ENCODE data around the gene KDELR1.

Gene KDELR1

DNA sequence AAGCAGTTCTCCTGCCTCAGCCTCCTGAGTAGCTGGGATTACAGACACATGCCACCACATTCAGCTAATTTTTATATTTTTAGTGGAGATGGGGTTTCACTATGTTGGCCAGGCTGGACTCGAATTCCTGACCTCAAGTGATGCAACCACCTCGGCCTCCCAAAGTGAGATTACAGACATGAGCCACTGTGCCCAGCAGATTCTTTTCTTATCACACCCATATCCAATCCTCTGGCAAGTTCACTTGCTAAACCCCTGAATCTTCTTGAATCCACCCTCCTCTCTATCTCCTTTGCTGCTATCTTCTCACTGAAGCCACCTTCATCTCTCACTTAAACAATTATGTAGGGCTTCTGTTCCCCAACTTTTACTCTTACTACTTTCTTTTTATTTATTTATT, 45.2 kb downstream of the KDELR1 start:
- H3K4me1 Mint-ChIP-seq = peaks cover 4% of the 10 kb centered on the region
- H3K36me3 Mint-ChIP-seq = no peaks in the 10 kb centered on the region
- H3K9me3 Mint-ChIP-seq = no peaks in the 10 kb centered on the region
- ATAC-seq (no peak), DNase-seq (ENCODE audit: low spot score in 2 of 2) (no peak)
- H3K4me3 Mint-ChIP-seq = no peak overlapping the region
- no peak overlapping the region for H3K27ac Mint-ChIP-seq

DNA sequence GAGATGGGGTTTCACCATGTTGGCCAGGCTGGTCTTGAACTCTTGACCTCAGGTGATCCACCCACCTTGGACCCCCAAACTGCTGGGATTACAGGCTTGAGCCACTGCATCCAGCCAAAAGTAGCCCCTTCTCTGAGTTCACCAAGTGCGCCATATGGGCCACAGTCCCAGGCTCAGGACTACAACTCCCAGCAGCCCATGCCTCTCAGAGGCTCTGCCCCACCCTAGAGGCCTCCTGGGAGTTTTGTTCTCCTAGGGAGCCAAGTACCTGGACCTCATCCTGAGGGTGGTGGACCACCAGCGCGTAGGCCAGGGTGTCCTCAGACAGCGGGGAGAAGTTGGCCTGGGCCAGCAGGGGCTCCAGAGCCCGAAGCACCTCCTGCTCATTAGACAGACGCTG, 46.5 kb downstream of the KDELR1 start:
- ATAC-seq (no peak), DNase-seq (ENCODE audit: low spot score in 2 of 2) (no peak)
- H3K4me1 Mint-ChIP-seq = no peaks in the 10 kb centered on the region
- no peak overlapping the region for H3K4me3 Mint-ChIP-seq
- no peaks in the 10 kb centered on the region for H3K36me3 Mint-ChIP-seq
- H3K9me3 Mint-ChIP-seq = no peaks in the 10 kb centered on the region
- H3K27ac Mint-ChIP-seq = no peak overlapping the region

DNA sequence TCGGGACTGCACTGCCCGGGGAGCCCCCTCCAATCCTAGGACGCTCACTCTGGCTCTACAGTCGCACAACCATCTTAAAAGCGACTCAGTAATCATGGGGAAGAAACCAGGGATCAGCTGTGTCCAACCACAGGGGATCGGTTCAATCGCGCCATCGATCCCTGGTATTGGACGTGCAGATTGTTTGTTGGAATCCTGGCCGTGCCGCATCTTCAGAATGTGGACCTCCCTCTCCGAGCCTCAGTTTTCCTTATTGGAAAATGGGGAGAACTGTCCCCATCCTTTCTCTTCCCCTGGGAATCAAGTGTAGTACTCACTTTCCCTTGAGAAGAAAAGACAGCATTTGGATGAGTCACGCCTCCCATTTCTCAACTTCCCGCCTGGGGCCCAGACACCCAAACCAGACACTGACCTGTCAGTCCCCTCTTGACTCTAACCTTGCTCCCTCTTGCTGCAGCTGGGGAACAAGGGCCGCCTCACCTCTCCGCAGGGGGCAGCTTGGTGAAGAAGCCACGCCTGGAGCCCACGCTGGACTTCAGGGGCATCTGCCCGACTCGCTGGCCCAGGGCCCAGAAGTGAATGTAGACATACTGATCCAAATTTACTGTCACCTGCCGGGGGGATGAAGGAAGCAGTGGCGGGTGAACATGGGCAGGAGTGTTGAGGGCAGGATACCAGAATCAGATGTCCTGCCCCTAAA, 48.4 kb downstream of the KDELR1 start:
- Mint-ChIP-seq H3K9me3 (no peaks in the 10 kb centered on the region), H3K4me3 (no peak overlapping the region), H3K36me3 (no peaks in the 10 kb centered on the region), H3K4me1 (peaks cover 5% of the 10 kb centered on the region), H3K27ac (no peak overlapping the region)
- ATAC-seq (no peak), DNase-seq (ENCODE audit: low spot score in 2 of 2) (no peak)

DNA sequence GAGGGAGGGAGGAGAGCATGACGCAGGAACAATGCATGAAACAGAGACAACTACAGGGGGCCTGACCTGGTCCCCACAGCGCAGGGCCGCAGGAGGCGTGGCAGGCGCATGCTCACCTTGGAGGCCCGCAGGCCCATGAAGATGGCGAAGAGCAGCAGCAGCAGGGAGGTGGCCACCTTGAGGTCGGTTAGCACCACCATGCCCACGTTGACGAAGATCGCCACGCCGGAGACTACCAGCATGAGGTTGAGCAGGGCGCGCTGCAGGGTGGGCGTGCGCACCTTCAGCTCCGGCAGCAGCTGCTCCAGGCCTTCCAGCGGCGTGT, 49.0 kb downstream of the KDELR1 start:
- Mint-ChIP-seq H3K27ac (no peak overlapping the region), H3K4me3 (no peak overlapping the region), H3K36me3 (no peaks in the 10 kb centered on the region), H3K4me1 (peaks cover 6% of the 10 kb centered on the region), H3K9me3 (no peaks in the 10 kb centered on the region)
- DNase-seq (ENCODE audit: low spot score in 2 of 2) = no peak
- no peak for ATAC-seq

DNA sequence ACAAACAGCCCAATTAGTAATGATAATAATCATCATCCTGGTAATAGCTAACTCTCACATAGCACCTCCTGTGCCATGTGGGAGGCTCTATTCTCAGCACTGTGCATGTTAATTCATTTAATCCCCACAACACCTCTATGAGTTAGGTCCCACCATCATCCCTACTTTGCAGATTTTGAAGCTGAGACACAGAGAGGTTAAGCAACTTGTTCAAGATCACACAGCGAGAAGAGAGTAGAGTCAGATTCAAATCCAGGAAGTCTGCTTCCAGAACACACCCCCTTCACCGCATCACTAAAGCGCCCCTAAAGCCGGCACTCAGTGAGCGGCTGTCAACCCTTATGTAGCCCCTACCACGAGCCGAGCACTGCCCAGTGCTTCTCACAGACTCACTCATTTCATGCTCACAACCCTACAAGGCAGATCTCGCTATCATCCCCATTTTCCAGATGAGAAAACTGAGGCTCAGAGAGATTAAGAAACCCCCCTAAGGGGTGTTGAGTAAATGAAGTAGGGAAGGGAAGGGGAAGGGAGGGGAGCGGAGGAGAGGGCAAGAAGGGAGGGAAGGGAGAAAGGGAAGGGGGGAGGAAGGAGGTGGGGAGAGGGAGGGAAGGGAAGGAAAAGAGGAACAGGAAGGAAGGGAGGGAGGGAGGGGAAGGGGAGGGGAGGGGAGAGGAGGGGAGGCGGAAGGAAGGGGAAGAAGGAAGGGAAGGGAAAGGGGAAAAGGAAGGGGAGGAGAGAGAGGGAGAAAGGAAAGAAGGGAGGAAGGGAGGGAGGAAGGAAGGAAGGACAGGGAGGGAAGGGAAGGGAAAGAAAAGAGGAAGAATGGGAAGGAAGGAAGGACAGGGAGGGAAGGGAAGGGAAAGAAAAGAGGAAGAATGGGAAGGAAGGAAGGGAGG, 49.6 kb downstream of the KDELR1 start:
- DNase-seq (ENCODE audit: low spot score in 2 of 2) = no peak
- Mint-ChIP-seq H3K36me3 (no peaks in the 10 kb centered on the region), H3K27ac (no peak overlapping the region), H3K4me1 (peaks cover 6% of the 10 kb centered on the region), H3K4me3 (no peak overlapping the region), H3K9me3 (no peaks in the 10 kb centered on the region)
- ATAC-seq = no peak

DNA sequence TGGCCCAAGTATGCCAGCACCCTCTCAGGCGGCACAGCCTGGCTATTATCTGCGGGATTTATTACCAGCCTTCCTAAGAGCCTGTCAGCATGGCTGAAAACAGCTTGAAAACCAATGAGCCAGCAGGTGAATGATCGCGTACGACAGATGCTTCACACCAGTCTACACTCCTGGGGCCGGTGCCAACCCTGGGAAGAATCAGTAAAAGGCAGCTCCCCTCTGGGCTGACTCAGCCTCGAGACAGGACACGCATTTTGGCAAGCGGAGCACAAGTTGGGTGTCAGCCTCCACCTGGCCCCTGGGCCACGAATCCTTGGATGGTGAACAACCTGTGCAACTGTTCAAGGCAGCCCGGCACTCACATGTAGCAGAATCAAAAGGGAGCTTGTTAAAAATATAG, 50.4 kb downstream of the KDELR1 start:
- Mint-ChIP-seq H3K4me1 (peaks cover 6% of the 10 kb centered on the region), H3K9me3 (no peaks in the 10 kb centered on the region), H3K4me3 (no peak overlapping the region), H3K27ac (peak overlapping the region; percentile 54), H3K36me3 (no peaks in the 10 kb centered on the region)
- DNase-seq (ENCODE audit: low spot score in 2 of 2) = no peak
- ATAC-seq = no peak

DNA sequence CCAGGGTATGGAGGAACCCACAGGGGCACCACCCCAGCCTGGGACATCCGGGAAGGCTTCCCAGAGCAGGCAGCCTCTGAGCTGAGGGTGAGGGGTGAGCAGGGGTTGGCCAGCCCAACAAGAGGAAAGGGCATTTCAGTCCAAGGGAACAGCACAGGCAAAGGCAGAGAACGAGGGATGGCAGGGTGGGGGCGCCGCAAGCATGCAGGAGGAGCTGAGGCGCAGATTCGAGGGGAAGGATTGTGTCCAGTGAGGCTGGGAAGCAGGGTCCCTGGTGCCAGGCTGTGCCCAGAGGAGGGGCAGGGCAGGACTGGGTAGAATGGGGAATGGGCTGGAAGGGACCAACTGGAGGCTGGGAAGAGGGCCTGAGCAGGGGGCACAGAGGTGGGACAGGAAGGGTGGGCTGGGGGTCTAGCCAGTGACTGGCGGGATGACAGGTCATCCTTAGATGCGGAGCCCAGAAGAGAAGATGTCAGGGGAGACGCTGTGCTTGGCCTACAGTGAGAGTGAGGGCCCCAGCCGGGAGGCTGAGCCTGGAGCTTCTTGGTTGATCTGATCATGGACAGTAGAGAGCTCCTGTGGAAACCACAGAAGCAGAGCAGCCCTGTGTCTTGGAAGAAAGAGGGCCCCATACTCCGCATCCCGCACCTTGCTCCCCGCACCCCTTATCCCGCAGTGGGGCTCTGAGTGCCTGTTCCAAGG, 52.4 kb downstream of the KDELR1 start:
- no peaks in the 10 kb centered on the region for H3K9me3 Mint-ChIP-seq
- DNase-seq (ENCODE audit: low spot score in 2 of 2) = no peak
- H3K36me3 Mint-ChIP-seq = peaks cover 4% of the 10 kb centered on the region
- no peak overlapping the region for H3K4me3 Mint-ChIP-seq
- peaks cover 17% of the 10 kb centered on the region for H3K4me1 Mint-ChIP-seq
- no peak for ATAC-seq
- peak overlapping the region; percentile 48 for H3K27ac Mint-ChIP-seq

DNA sequence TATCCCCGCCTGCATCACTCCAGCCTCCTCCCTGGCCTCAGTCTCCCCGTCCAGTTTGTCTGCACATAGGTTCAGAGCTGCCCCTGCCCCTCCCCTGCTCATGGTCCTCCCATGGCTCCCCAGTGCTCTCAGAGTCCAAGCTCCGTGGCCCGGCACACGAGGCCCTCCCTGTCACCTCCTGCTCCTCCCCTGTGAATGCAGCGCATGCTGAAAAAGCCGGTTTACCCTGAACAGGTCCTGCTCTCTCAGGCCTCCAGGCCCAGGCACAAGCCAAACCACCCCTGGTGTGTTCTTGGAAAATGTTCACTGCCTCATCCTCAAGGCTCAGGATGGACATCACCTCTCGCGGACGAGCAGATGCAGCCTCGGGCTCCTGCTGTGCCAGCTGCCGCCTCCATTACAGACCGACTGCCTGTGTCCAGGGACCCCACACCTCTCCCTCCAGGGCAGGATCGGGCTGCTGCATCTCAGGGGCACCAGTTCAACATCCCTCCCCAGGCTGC, 53.0 kb downstream of the KDELR1 start:
- Mint-ChIP-seq H3K9me3 (no peaks in the 10 kb centered on the region), H3K36me3 (peaks cover 8% of the 10 kb centered on the region), H3K4me1 (peaks cover 21% of the 10 kb centered on the region), H3K27ac (peak overlapping the region; percentile 48), H3K4me3 (no peak overlapping the region)
- no peak for ATAC-seq
- no peak for DNase-seq (ENCODE audit: low spot score in 2 of 2)

DNA sequence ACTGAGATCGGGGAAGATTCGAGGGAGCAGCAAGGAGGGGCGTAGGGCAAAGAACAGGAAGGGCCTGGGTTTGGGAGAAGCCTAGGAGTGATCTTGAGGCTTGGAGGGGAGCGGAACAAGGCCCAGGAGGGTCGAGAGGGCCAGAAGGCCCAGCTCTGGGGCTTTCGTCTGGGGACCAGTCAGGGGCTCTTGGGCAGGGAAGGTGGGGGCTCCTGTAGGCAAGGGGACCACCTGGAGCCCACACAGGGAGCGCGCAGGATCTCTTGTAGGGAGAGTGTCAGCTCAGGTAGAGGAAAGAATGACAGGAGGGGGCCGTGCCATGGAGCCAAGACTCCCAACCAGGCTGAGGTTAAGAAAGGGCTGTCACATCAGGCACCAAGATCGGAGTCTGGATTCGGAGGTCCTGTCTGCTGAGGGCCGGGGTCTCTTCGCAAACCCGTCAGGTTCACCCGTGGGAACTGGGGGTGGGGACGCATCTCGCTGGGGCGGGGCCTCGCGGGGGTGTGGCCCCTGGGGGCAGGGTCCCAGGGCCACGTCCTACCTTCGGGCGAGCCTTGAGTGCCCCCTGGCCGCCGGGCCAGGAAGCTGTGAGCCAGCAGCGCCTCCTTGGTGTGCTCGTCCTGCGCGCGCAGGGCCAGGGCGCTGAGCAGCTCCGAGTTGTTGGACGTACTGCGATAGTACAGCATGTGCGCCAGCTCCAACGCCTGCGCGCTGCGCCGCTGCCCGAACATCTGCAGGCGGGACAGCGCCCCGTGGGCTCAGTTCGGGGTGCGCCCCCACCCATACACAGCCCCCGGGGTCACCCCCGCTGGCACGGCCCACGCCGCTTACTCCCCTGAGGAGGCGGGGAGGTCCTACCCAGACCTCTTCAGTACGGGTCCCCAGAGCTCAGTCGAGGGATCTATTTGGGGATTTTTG, 57.6 kb downstream of the KDELR1 start:
- peaks cover 53% of the 10 kb centered on the region for H3K36me3 Mint-ChIP-seq
- H3K4me1 Mint-ChIP-seq = peaks cover 61% of the 10 kb centered on the region
- DNase-seq (ENCODE audit: low spot score in 2 of 2) (peak; percentile 86 to 92), ATAC-seq (peak; percentile 86)
- no peaks in the 10 kb centered on the region for H3K9me3 Mint-ChIP-seq
- peak overlapping the region; percentile 93 for H3K27ac Mint-ChIP-seq
- H3K4me3 Mint-ChIP-seq = peak overlapping the region; percentile 98

DNA sequence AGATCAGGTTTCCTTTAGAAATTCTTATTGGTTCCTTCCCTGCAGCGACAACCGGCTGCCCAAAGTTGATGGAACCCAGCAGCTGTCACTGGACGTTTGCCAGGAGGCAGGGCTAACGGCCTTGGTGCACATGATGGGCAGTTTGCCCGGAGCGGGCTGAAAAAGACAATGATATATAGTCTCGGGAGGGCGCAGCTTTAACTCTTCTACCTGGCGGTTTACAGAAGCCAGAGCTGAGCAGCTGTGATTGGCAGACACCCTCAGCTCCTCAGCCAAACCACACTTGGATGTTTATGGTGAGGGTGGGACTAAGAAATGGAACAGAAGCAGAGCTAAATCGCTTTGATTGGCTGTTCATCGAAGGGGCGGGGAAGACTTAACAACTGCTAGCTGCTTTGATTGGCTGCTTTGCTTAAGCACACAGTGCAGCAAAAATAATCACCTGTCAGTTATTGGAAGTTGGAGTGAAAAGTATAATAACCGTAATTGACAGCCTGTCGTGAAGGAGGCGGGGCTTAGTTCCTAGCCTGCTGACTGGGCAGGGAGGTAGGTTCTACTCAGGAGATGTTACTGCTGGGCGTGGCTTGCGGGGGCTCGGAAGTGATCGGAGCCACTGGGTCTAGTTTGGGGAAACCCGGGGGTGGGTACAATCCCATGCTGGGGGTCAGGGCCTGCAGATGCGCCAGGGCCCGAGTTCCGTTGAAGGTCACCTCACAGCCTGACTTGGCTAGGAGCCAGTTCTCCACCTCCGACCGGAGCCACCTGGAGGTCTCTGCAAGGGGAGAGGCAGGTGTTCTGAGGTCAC, 58.5 kb downstream of the KDELR1 start:
- ATAC-seq (peak; percentile 75), DNase-seq (ENCODE audit: low spot score in 2 of 2) (peak; percentile 74 to 95)
- Mint-ChIP-seq H3K4me1 (peaks cover 60% of the 10 kb centered on the region), H3K9me3 (no peaks in the 10 kb centered on the region), H3K4me3 (peak overlapping the region; percentile 98), H3K36me3 (peaks cover 62% of the 10 kb centered on the region), H3K27ac (peak overlapping the region; percentile 93)

Data from stimulated activated effector memory CD8-positive, alpha-beta T cell treated with anti-CD3 and anti-CD28 coated beads, Interleukin-12 subunit alpha, Interleukin-12 subunit beta, amount 100 ng/mL, for 72 hours (primary cell).